ENCODE data around the gene IMMP2L. TPM values are rescaled to one million over a fixed set of nuclear protein-coding genes. Genes with fewer than 3 reads are reported as not detected.

IMMP2L gene
- polyA plus RNA-seq, 1 donor (not counting 4 experiments of a cell fraction or from before 2014, with no cell fraction given), result 14.1 TPM

DNA sequence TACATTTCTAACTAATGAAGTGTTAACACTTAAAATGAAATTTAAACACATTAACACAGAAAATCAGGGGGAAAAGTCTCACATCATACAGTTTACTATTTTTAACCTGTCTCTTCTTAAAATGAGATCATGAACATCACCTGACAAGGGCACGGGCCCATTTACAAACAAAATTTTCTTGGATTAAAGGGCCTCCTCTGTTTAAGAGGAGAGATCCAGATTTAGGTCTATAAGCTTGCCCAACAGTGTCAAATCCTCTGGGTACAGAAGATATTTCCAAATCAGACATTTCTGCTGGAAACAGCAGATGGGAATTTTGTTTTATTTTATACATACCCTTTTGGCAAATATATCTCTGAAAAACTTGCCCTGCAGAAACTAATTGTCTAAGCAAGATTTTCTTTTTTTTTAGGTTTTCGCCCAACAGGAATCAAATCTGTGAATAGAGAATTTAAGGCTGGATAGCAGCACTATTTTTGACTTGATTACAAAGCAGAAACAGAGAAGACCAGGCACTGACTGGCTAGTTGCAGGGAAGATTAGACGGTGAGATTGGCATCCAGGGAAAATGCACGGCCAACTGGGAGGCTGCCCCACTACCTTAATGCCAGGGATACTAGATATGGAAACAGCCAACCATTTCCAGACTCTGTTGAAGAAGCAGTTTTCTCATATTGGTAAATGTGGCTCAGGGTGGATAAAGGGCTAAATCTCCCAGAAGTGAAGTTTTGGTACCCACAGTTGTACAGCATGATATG, 298.0 kb downstream of the IMMP2L start:
- Histone ChIP-seq H3K9me3 (ENCODE audit: control insufficient read depth, low read depth, low read length) (no peaks in the 10 kb centered on the region), H3K4me1 (ENCODE audit: control insufficient read depth, extremely low read depth, insufficient read depth, low read length) (no peaks in the 10 kb centered on the region), H3K27ac (ENCODE audit: control insufficient read depth, insufficient read depth, low read length) (no peak overlapping the region), H3K9ac (ENCODE audit: control insufficient read depth, extremely low read depth, insufficient read depth, low read length) (no peak overlapping the region), H2AFZ (ENCODE audit: control insufficient read depth, low read length) (no peak overlapping the region), H3K27me3 (ENCODE audit: control insufficient read depth, extremely low read depth, insufficient read depth, low read length) (no peaks in the 10 kb centered on the region), H3K36me3 (ENCODE audit: control insufficient read depth in 2 of 2, extremely low read depth in 1 of 2, insufficient read depth in 2 of 2, low read length in 2 of 2) (no peaks in the 10 kb centered on the region), H4K20me1 (ENCODE audit: control insufficient read depth, extremely low read depth, insufficient read depth, low read length) (no peaks in the 10 kb centered on the region), H3K4me2 (ENCODE audit: control insufficient read depth, extremely low read depth, insufficient read depth, low read depth, low read length) (no peak overlapping the region), H3K4me3 (ENCODE audit: control insufficient read depth in 2 of 3, extremely low read depth in 1 of 3, insufficient read depth in 2 of 3, low read depth in 1 of 3, low read length in 3 of 3) (no peak overlapping the region), H3K79me2 (ENCODE audit: control insufficient read depth, insufficient read depth, low read length) (no peaks in the 10 kb centered on the region), H3K9me1 (ENCODE audit: control insufficient read depth, extremely low read depth, insufficient read depth, low read length) (no peaks in the 10 kb centered on the region)
- FAIRE-seq (no peak), DNase-seq (ENCODE audit: low read depth, low spot score) (no peak)
- TF ChIP-seq CTCF (optimal IDR thresholded peaks at IDR 0.05 in 1 of 3, IDR thresholded peaks at IDR 0.05 in 1 of 3, conservative IDR thresholded peaks at IDR 0.05 in 1 of 3; ENCODE audit: extremely low read depth in 1 of 3, insufficient read depth in 2 of 3, low read length in 3 of 3) (no peak), EZH2 (IDR thresholded peaks at IDR 0.05; ENCODE audit: low read length) (no peak)
- dilution Hi-C loops (cut with MboI; ENCODE audit: extremely low pct_ligation_motif_present, low sequenced_read_pairs), result no loop called here

DNA sequence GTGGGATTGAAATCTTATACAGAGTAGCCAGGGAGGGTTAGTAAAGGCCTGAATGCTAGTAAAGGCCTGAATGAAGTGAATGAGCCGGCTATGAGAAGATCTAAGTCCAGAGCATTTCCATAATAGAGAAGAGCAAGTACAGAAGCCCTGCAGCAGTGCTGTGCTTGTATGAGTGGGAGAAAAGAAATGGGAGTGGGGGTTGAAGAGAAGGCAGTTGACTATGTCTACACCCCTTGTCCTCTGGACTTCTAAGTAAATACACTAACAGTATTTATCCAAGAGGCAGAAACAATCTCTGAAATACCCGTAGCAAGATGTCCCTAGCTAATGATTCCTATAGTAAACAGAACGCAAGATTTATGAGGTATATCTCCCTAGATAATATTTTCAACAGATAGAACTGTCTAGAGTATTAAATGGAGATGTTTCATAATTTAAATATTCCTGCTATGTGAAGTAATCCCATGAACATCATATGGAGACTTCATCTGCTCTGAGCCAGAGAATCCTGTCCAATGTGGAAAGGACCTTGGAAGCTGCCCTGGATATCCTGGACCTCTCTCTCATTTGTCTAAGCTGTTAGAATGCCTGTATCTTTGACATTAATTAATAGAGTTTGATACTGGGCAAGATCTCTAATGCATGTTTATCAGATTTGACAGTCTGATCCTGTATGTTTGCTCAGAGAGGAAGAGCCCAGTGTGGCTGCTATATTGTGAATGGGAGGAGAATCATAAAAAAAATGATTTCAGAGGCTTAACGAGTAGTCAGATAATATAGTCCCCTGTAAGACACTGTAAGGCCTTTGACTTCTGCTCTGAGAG, 299.8 kb downstream of the IMMP2L start:
- no peak for FAIRE-seq

More for the DNA sequence above, 299.8 kb downstream of the IMMP2L start:
- no peaks in the 10 kb centered on the region for H3K79me2 ChIP-seq (ENCODE audit: control insufficient read depth, insufficient read depth, low read length)
- no peaks in the 10 kb centered on the region for H4K20me1 ChIP-seq (ENCODE audit: control insufficient read depth, extremely low read depth, insufficient read depth, low read length)
- dilution Hi-C loops (cut with MboI; ENCODE audit: extremely low pct_ligation_motif_present, low sequenced_read_pairs), result no loop called here
- H3K27me3 ChIP-seq (ENCODE audit: control insufficient read depth, extremely low read depth, insufficient read depth, low read length), result no peaks in the 10 kb centered on the region
- DNase-seq (ENCODE audit: low read depth, low spot score), result no peak
- H3K9me1 ChIP-seq (ENCODE audit: control insufficient read depth, extremely low read depth, insufficient read depth, low read length), result no peaks in the 10 kb centered on the region
- no peak overlapping the region for H2AFZ ChIP-seq (ENCODE audit: control insufficient read depth, low read length)
- TF ChIP-seq EZH2 (IDR thresholded peaks at IDR 0.05; ENCODE audit: low read length) (no peak), CTCF (optimal IDR thresholded peaks at IDR 0.05 in 1 of 3, IDR thresholded peaks at IDR 0.05 in 1 of 3, conservative IDR thresholded peaks at IDR 0.05 in 1 of 3; ENCODE audit: extremely low read depth in 1 of 3, insufficient read depth in 2 of 3, low read length in 3 of 3) (no peak)
- no peak overlapping the region for H3K27ac ChIP-seq (ENCODE audit: control insufficient read depth, insufficient read depth, low read length)
- H3K9ac ChIP-seq (ENCODE audit: control insufficient read depth, extremely low read depth, insufficient read depth, low read length), result no peak overlapping the region
- H3K4me3 ChIP-seq (ENCODE audit: control insufficient read depth in 2 of 3, extremely low read depth in 1 of 3, insufficient read depth in 2 of 3, low read depth in 1 of 3, low read length in 3 of 3), result no peak overlapping the region
- no peaks in the 10 kb centered on the region for H3K9me3 ChIP-seq (ENCODE audit: control insufficient read depth, low read depth, low read length)
- no peak overlapping the region for H3K4me2 ChIP-seq (ENCODE audit: control insufficient read depth, extremely low read depth, insufficient read depth, low read depth, low read length)
- H3K36me3 ChIP-seq (ENCODE audit: control insufficient read depth in 2 of 2, extremely low read depth in 1 of 2, insufficient read depth in 2 of 2, low read length in 2 of 2), result no peaks in the 10 kb centered on the region
- no peaks in the 10 kb centered on the region for H3K4me1 ChIP-seq (ENCODE audit: control insufficient read depth, extremely low read depth, insufficient read depth, low read length)

All from keratinocyte (primary cell).